Measurements from ENCODE around the gene FBXO42.

The FBXO42 gene

GRCh38 chr1:16326833-16327404 is 25.4 kb downstream of the FBXO42 start:
- in situ Hi-C loops (cut with MboI; ENCODE audit: low sequenced_read_pairs) = no loop called here

DNA sequence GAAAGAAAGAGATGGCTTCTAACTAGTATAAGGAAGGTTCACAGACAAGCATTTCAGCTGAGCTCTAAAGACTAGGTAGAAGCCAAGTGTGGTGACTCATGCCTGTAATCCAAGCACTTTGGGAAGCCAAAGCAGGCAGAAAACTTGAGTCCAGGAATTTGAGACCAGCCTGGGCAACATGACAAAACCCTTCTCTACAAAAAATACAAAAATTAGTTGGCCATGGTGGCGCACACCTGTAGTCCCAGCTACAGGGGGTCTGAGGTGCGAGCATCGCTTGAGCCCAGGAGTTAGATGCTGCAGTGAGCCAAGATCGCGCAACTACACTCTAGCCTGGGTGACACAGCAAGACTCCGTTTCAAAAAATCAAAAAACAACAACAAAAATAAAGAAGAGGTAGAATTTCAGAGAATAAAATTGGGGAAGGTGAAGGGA is 27.8 kb downstream of the FBXO42 start:
- in situ Hi-C loops (cut with MboI; ENCODE audit: low sequenced_read_pairs) = no loop called here

DNA sequence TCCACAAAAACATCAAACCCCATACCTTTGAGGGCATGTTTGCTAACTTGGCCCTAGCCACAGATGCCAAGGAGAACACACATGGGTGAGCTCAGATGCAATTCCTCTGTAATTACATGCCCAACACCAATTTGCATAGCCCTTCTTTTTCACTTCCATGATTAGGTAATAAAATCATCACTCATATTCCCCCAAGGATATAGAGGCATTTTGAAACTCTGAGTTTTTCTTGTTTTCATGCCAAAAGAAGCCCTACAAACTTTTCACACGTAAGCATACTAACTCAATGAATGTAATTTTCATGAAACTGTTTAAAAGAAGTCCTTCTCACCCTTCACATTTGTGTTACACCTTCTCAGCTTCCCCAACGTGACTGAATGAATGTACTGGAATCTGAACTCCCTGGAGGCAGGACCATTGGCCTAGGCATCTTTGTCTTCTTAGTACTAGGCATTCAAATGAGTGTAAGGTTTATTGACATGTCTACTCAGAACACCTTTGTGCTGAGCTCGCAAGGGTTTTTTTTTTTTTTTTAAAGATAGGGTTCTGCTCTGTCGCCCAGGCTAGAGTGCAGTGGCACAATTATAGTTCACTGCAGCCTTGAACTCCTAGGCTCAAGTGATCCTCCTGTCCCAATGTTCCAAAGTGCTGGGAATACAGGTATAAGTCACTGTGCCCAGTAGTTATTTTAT is 31.0 kb downstream of the FBXO42 start:
- in situ Hi-C loops (cut with MboI; ENCODE audit: low sequenced_read_pairs) = no loop called here

GRCh38 chr1:16318555-16318954 is 33.7 kb downstream of the FBXO42 start:
- in situ Hi-C loops (cut with MboI; ENCODE audit: low sequenced_read_pairs) = no loop called here

DNA sequence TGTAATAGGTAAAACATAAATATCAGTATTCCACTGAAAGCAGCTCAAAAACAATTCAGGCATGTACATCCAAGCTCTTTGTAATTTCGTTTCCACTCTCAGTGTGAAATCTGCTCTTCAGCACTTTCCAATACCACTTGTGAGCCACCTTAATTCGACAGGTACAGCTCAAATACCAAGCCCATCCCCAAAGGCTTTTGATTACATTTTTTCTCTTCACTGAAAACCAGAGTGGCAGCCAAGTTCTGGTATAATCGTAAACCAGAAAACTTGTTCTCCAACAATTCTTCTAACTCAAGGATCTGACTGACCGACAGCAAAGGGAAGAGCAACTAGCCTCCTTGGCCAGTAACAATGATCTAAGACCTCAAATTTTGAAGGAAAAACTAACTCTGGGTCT is 36.8 kb downstream of the FBXO42 start:
- in situ Hi-C loops (cut with MboI; ENCODE audit: low sequenced_read_pairs) = no loop called here

DNA sequence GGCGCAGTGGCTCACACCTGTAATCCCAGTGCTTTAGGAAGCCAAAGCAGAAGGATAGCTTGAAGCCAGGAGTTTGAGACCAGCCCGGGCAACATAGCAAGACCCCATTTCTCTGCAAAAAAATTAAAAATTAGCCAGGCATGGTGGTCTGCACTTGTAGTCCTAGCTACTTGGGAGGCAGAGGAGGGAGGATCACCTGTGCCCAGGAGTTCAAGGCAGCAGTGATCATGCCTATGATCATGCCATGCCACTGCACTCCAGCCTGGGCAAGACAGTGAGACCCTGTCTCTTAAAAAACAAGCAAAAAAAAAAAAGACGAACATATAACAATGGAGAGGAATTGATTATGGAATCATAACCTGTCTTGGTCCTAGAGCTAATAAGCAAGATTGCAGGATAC is 45.1 kb downstream of the FBXO42 start:
- in situ Hi-C loops (cut with MboI; ENCODE audit: low sequenced_read_pairs) = no loop called here

DNA sequence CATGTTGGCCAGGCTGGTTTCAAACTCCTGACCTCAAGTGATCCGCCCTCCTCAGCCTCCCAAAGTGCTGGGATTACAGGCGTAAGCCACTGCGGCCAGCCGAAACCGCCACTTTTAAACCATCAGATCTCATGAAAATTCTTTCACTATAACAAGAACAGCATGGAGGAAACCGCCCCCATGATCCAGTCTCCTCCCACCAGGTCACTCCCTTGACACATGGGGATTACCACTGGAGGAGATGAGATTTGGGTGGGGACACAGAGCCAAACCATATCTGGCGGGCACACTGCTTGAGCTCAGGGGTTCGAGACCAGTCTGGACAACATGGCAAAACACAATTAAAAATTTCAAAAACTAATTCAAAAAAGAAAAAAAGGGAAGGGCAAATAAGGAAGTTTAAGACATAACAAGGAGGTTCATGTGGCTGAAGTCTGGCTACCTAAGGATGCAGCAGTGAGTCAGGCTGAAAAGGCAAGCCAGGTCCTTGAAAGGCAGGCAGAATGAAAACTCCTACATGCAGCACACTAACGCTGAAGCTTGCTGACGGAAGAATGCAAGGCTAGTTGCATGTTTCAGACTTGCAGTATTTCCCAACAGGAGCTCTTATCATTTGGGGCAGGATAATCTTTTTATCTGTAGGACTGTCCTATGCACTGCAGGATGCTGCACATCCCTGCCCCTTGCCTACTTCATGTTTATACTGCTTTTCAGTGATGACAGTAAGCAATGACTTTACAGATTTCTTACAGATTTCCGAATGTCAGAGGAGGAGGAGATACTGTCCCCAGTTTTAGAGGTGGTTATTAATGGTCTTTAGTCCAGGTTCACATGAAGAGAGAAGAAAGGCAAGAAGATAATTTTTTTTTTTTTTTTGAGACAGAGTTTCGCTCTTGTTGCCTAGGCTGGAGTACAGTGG is 49.3 kb downstream of the FBXO42 start:
- in situ Hi-C loops (cut with MboI; ENCODE audit: low sequenced_read_pairs) = no loop called here

GRCh38 chr1:16300436-16300835 is 51.8 kb downstream of the FBXO42 start:
- in situ Hi-C loops (cut with MboI; ENCODE audit: low sequenced_read_pairs) = no loop called here

GRCh38 chr1:16298653-16299052 is 53.6 kb downstream of the FBXO42 start:
- in situ Hi-C loops (cut with MboI; ENCODE audit: low sequenced_read_pairs) = no loop called here

GRCh38 chr1:16296643-16297042 is 55.6 kb downstream of the FBXO42 start:
- in situ Hi-C loops (cut with MboI; ENCODE audit: low sequenced_read_pairs) = no loop called here

- in situ Hi-C loops (cut with MboI; ENCODE audit: low sequenced_read_pairs) = no loop called here
Observed at GRCh38 chr1:16294219-16295212, 57.8 kb downstream of the FBXO42 start.

DNA sequence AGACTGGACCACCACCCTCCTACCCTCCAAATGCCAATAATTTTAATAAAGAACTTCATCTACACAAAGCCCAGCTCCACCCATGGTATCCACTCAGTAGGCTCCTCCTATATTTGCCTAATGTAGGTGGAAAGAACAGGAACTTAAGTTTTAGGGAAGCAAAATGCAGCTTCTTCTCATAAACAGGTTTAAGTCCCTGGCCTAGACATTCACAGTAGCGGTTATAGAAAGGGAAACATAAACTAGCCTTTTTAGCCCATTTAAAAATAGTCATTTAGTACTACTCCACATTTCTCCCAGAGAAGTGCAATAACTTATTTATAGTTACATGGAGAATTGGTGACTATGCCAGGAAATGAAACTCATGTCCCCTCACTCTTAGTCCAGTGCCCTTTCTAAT is 58.7 kb downstream of the FBXO42 start:
- in situ Hi-C loops (cut with MboI; ENCODE audit: low sequenced_read_pairs) = no loop called here

DNA sequence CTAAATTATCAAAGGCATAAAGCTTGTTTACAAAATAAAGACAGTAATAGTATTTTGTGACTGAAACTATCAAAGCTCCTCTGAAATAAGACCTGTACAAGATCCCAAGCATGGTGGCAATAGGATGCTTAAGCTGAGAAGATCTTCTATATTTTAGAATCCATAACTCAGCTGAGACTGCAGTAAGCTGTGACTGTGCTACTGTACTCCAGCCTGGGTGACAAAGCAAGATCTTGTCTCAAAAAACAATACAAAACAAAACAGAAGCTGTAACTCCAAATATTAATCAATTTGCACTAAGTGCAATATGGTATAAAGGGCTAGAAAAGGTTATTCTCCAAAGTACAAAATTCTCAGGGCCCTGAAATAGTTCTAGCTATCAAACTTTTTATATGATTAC is 59.5 kb downstream of the FBXO42 start:
- in situ Hi-C loops (cut with MboI; ENCODE audit: low sequenced_read_pairs) = no loop called here

GRCh38 chr1:16289959-16290358 is 62.3 kb downstream of the FBXO42 start:
- in situ Hi-C loops (cut with MboI; ENCODE audit: low sequenced_read_pairs) = no loop called here

GRCh38 chr1:16286122-16286521 is 66.2 kb downstream of the FBXO42 start:
- in situ Hi-C loops (cut with MboI; ENCODE audit: low sequenced_read_pairs) = no loop called here

DNA sequence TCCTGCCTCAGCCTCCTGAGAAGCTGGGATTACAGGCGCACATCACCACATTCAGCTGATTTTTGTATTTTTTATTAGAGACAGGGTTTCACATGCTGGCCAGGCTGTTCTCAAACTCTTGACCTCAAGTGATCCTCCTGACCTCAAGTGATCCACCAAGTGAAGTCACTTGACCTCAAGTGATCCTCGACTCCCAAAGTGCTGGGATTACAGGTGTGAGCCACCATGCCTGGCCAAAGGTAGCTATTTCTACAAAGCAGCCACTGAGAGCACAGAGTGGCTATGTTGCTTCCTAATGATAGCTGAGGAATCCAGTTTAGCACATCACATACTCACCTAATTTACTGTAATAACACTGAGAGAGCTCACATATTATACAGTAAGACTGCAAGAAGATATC is 70.5 kb downstream of the FBXO42 start:
- in situ Hi-C loops (cut with MboI; ENCODE audit: low sequenced_read_pairs) = no loop called here

GRCh38 chr1:16279186-16279585 is 73.1 kb downstream of the FBXO42 start:
- in situ Hi-C loops (cut with MboI; ENCODE audit: low sequenced_read_pairs) = no loop called here

DNA sequence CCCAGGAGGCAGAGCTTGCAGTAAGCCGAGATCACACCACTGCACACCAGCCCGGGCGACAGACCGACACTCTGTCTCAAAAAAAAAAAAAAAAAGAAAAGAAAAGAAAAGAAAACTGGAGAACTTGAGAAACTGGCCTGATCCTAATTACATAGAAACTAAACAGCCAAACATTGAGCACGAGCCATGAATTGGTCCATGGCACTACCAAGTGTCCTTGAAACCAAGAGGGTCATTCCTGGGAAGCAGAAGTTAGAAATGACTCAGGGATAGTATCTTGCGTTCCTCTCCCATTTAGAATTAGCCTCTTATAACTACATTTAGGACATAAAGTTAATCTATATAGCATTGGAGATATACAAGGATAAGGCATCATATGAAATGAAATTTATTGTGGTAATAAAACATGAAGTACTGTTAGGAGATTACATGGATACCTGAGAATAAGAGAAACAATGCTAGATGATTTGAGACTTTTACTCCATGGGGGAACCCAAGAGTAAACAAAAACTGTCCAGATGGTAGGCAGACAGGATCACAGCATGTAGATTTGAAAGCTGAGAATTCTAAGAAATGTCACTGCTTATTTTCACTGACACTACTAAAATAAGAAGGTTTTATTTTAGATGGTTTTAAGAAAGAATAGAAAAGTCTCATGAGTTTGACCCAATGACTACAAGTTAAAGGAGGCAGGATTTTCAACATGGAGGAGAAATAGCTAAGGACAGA is 75.8 kb downstream of the FBXO42 start:
- in situ Hi-C loops (cut with MboI; ENCODE audit: low sequenced_read_pairs) = no loop called here

- in situ Hi-C loops (cut with MboI; ENCODE audit: low sequenced_read_pairs) = no loop called here
Observed at GRCh38 chr1:16275591-16275990, 76.7 kb downstream of the FBXO42 start.

DNA sequence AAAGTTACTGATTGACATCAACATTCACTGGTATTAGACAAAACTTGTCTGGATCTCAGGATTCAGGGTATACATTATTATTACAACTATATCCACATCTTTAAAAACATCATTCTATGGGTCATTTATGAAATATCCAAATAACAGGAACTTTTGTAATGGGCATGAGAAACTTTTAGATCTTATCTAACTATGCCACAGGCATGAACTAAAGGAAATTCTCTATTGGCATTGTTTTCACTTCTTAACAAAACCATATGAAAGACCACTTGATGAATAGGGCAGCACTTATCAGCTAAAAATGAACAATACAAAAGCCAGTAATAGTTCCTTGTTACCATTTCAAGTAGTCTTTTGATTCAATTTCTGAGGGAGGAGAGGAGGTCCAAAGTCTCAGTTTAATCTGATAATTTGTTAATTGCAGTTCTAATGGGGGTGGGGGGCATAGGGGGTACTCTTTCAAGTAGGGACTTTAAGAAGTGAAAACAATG is 84.5 kb downstream of the FBXO42 start:
- in situ Hi-C loops (cut with MboI; ENCODE audit: low sequenced_read_pairs) = no loop called here
